NCI-H748 (cell line): ENCODE measurements around the gene GAB1.

Experiments used
- DNase-seq: peaks from one replicate; lab custom pipeline; 2025; ENCODE audit not compliant: unreplicated experiment; lab: John Stamatoyannopoulos, UW

Gene GAB1

DNA sequence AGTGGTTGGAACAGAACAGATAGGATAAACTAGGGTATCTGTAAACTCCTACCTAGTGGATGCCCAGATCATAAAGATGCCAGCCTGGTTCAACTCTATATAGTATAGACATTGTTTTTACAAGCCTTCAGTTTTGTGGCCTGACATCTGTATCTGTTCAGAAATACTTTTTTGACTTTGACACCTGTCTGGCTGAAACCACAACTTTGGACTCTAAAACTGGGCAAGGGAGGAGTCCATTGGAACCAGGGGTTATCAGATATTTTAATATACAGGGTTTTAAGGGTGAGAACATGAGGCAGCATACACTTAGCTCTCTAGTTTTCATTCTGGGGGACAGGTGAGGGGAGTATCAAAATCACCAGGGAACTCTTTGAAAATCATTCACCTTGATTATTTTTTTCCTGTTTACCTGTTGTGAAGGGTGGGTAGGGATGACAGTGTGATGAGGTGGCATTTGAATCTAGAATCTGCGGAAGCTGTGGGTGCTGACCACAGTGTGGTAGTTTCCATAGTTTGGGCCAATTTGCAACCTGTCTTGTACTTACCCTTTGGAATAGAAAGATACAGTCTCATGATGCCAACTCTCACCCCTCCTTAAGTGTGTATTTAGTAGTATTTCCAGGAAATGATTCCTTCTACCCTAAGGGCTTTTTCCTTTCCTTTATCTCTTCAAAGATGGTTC, 20.6 kb downstream of the GAB1 start:
- no peak for DNase-seq

DNA sequence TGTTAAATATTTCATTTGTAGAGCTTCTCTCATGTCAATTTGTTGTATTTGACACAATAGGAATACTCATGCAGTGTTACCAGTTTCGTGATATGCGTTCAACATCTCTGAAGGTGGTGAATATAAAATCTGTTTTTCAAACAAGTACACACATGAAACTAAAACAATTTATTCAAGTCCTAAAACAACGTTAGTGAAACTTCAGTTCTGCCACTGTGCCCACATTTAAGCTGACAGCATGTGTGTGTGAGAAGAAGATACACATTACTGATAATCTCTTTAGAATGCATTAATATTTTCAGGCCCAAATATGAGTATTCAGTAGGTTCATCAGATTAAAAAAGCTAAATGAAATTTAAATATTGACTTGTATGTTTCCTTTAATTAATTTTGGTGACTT, 21.7 kb downstream of the GAB1 start:
- DNase-seq, result no peak

DNA sequence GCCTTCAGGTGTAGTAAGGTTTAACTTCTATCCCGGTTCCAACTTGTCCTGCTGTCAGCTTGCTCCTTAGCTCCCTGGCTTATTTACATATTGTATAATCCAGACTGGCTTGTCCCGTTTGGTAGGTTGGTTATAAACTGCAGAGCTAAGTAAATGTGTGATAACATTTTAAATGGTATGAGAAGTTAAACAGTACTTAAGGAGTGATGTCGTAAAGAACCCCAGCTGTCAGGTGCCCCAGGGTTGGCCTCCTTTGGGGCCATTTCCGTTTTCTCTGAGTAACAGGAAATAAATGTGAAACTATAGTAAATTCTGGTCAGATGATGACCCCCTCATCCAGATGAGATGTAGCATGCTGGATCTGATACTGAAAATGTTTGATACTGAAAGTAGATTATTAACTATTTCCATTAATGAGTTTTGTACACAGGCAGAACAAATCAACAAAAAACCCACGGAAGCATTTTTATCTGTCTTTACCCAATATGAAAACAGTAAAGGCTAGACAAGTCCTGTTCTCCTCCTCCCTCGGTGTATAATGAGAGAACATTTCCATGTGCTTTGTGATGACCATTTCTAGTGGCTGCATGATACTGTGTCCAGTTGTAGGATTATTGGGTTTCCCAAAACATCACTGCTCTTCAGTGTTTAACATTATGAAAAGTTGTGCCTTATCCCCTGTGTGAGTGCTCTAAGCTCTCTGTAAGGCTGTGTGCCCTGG, 22.4 kb downstream of the GAB1 start:
- DNase-seq, result peak; percentile 16

DNA sequence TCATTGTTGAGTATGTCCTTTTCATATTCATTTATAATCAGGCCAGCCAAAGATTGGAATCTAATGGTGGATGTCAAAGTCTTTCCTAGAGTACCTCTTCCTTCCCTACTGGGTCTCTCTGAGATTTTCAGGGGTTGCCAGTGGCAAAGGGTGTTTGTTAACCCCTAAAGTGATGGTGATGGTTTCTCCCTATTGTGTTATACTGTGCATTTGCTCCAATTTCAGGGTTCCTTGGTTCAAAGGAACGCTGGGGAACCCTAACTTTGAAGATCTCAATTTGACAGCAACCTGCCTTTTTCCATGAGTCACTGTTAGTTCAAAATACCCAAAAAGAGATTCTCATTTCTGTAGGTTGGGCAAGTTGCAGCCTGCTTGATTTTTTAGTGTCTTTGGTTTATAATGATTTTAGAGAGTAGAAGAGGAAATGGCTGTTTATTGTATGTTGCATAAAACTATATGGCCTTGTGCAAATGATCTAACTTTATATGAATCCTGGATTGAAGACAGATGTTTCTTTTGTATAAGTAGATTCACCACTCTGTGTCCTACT, 23.0 kb downstream of the GAB1 start:
- no peak for DNase-seq

DNA sequence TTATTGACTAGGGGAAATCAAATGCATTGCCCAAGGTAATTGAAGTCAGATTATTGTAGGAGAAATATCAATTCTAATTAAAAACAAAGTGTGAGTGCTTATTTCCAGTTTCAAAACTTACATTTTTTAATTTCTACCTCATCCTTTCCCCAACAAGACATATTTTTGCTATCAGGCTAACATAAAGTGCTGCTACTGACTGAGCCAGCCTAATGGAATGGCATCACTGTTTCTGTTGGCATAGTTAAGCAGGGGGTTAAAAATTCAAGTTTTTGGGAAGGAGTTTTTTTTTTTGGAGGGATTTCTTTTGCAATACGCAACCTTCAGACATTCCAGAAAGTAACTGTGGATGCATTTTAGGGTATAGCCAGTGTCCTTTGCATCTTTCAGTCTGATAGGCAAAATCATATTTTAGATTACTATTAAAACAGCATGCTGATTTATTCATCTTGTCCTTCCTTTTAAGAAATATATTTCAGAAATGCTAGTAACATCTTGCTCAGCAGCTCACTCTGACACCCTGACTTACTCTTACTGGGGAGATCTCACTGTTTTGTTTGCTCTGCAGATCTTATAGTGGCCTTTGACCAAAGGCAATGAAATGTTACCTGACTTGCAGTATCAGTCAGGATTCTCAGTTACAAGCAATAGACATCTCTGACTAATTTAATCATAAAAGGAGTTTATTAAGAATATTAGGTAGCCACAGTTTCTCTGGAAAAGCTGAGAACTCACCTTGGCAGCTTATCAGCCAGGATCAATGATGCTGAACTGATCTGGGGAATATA, 24.4 kb downstream of the GAB1 start:
- DNase-seq, result no peak

DNA sequence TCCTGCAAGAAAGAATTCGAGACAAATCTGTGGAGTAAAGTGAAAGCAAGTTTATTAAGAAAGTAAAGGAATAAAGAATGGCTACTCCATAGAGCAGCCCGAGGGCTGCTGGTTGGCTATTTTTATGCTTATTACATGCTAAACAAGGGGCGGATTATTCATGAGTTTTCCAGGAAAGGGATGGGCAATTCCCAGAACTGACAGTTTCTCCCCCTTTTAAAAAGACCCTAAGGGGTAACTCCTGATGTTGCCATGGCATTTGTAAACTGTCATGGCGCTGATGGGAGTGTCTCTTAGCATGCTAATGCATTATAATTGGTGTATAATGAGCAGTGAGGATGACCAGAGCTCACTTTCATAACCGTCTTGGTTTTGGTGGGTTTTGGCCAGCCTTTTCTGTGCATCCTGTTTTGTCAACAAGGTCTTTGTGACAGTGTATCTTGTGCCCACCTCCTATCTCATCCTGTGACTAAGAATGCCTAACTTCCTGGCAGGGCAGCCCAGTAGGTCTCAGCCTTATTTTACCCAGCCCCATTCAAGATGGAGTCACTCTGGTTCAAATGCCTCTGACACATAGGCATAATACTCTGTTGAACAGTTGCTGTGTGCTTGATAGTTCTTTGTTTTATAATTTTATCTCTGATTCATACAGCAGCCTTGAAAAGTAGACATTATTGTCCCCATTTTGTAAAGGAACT, 25.8 kb downstream of the GAB1 start:
- no peak for DNase-seq

DNA sequence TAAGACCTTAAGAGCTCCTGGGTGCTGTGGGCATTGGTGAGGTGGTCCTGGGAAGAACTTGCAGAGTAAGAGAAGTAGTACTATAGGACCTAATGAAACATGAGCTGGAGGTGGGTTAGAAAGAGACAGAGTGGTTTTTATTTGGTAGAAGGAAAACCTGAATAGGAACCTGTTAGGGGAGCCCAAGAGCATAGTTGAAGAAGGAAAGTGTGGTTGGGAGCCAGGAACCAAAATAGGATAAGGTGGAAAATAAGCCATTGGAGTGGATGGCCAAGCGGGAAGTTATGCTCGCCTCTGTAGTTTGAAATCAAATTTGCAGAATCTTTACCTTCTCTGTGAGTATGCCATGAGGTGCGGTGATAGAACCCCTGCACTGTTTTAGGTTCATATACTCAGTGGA, 26.7 kb downstream of the GAB1 start:
- no peak for DNase-seq

DNA sequence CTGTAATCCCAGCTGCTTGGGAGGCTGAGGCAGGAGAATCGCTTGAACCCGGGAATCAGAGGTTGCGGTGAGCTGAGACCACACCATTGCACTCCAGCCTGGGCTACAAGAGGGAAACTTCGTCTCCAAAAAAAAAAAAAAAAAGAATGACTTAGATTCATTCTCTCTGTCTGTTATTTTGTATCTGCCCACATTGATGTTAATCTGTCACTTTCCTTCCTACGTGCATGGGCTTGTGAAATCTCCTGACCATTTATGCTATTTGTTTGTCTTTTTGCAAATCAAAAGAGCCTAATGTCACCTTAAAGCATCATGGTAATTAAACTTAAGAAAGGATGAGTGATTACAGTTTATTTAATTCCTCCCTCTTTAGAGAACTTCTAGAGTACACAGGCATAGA, 27.4 kb downstream of the GAB1 start:
- no peak for DNase-seq

DNA sequence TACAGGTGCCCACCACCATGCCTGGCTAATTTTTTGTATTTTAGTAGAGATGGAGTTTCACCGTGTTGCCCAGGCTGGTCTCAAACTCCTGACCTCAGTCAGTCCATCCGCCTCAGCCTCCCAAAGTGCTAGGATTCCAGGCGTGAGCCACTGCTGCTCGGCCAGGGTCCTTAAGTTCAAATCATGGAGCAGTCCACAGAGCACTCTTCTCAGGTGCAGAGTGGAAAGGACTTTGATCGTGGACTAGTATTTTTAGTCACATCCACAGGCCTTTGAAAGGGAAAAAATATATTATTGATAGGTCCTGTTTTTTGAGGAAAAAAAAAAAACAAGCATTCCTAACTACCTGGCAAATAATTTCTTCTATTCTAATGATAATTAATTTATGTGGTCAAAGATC, 31.2 kb downstream of the GAB1 start:
- DNase-seq, result no peak

DNA sequence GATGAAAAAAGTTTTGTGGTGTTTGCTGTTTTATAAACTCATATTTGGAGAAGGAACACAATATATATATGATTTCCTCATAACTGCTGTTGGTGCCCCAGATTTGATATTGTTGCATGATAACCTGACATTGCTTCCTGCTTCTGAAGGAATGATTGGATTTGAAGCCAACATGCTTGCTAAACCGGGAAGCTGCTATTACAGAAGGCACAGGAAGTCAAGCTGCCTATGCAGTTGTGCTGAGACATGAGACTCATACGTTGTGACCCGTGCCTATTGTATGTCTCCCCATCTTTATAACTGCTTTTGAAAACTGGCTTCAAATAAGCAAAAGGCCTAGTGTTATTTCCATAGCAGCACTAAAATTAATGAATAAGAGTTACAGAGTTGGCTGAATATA, 32.9 kb downstream of the GAB1 start:
- DNase-seq, result no peak

DNA sequence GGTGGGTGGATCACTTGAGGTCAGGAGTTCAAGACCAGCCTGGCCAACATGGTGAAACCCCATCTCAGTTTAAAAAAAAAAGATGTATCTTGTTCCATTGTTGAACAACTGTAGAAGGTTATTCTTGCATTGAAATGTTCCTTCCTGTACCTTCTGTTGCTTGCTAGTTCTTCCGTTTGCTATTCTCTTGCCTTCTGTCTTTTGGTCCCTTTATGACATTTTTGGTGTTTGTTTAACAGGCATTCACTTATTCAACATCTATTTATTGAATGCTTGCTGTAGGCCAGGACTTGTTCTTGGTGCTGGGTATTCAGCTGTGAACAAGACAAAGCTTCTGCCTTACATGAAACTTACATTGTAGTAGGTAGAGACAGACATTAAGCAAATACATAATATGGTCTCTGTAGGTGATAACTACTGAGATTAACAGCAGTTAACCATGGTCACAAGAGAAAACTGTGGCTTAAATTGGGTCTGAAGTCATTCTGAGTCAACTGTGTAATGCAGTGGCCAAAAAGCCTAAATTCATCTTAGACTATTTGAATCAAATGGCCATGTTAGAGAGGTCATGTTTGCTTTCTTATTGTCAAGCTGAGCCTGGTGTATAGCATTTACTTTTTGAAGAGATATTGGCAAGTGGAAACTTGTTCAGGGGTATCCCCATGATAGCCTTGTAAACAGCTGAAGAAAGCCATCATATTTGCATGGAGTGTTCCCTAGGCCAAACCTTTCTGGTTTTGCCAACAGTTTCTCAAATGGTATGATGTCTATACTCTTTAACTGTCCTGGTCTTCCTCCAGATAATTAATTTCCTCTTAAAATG, 35.6 kb downstream of the GAB1 start:
- peak; percentile 35 for DNase-seq

DNA sequence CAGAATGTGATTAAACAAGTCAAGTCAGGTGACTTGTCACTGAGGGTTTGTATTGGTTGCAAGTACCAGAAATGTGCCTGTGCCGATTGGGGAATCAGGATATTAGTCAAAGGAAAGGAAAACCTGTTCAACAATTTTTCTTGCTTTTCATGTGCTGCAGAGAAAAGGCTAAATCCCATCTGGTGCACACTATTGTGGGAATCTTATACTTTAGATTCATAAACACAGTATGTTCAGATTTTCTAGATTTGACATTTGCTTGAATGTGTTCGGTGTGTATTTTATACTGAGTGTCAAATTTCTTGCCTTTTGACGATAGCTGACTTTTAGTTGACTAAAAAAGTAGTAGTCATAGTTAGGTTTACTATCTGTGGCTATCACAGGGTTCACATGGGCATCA, 37.6 kb downstream of the GAB1 start:
- no peak for DNase-seq

DNA sequence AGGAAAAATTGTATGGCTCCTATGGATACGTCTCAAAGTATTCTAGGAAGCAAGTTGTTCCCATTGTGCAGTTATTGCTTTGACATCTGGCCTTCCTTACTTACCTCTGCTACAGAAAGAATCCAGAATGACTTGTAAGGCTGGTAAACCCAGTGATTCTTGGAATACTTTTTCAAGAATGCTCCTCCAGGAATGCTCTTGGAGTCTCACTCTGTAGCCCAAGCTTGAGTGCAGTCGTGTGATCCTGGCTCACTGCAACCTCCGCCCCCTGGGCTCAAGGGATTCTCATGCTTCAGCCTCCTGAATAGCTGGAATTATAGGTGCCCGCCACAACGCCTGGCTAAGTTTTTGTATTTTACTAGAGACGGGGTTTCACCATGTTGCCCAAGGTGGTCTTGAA, 38.1 kb downstream of the GAB1 start:
- no peak for DNase-seq

DNA sequence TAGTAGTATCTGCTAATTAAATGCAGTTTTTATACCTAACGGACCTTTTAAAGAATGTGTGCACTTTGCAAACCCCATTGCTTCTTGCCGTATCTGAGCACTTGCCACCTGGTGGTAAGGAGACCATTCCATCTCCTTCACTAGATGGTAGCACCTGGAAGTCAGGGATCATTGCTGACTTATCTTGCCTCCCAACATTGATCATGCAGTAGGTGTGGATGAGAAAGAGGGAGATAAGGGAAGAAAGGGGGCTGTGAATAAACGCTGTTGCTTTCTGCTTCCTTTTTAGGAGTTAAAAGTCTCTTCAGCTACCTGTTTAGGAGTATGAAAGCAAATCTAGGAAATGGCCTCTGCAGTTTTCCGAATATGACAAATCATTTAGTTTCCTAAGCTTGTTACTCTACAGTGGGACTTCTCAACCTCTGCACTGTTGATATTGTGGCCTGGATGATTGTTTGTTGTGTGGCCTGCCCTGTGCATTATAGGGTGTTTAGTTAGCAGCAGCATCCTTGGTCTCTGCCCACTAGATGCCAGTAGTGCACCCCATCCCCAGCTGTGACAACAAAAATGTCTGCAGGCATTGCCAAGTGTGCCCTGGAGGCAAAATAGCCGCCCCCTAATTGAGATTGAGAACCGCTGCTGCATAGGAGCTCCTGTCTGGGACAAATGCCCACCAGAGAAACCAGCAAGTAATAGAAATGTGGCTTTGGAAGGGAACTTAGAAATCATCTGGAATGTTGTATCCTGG, 38.8 kb downstream of the GAB1 start:
- peak; percentile 21 for DNase-seq

DNA sequence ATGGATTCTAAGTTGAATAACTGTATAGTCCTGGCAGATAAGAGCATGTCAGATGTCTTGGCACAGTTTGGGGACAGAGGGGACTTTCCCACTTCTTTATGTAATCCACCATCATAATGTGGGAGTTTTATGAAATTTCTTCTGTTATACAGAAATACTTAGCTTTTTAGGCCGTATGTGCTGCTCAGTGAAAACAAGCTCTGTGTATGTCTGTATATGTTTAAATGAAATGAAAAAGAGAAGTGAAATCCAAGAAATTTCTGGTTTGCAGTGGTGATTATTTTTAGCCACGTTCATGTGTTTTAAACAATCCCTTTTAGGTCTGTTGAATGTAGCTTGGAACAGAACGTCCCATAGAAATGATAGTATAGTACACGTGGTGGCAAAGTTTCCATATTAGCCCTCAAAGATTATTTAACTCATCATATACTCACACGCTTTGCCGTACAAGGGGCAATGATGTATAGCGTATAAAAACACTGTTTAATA, 41.0 kb downstream of the GAB1 start:
- no peak for DNase-seq

DNA sequence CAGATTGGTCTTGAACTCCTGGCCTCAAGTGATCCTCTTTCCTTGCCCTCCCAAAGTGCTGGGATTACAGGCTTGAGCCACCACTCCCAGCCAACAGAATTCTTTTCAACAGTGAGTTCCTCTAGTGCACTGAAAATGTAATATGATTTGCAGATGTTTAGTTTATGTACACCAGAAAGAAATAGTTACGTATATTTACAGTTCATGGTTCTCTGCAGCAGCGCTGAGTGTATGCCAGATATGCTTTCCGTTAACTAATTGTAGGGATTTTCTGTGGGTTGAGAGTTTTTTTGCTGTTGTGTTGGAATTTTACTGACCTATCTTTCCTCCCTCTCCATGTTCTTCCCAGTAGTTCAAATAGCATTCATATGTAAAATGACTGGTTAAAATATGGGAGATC, 44.0 kb downstream of the GAB1 start:
- no peak for DNase-seq

DNA sequence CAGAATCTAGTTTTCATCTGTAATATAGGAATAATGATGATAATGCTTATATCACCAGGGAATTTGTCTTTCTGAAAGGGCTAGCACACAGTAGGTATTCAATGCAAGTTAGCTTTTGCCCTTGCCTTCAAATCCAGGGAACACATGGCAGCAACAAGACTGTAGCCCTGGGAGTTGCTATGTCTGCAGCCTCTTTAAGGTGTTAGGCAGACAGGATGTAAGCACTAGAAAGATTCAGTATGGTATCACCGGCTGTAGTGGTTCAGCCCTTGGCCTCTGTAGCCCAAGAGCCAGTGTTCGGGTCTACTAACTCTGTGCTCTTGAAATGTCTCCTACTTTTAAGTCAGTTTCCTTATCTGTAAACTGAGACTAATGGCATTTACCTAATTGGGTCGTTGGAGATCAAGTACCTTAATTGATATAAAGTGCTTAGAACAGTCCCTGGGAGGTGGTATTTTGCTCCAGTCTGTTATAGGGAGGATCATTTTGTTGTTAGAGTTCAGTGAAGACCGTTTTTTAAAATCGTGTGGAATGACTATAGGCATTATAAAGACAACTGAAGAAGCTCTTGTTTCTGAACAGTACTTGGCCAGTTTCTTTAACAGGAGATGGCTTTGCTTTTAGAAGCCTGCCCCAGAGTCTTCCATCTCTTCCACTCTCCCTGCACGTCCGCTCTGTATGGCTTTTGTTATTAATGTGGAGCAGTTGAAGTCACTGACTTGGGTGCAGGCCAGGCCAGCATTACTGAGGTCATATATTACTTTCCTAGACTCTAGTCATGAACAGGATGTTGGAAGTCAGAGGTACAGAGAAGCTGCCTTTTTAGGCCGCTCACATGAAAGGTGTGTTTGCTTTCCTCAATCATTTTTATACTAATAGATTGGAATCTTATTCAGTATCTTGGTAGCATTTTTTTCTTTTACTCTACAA, 44.8 kb downstream of the GAB1 start:
- no peak for DNase-seq

DNA sequence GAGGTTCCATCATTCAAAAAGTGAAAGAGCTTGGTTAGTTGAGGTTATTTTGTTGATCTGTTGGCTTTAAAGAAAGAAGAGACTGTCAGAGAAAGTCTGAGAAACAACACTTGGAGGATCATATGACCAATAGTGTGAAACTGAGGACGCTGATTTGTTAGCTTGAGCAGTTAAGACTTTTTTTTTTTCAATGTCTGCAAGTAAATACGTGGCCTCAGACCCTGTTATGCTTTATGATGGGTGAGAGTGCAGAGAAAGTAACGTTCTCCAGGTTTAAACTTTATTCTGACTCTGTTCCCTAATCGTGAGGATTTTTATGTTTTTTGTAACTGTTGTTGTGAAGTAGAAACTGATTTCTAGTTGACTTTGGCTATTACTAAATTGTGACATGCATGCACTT, 45.9 kb downstream of the GAB1 start:
- no peak for DNase-seq
